Kidney (tissue), 14 donors: ENCODE measurements around the gene PLA2G2C. TPM values are rescaled to one million over a fixed set of nuclear protein-coding genes. Genes with fewer than 3 reads are reported as not detected.

Experiments
- DNase-seq, 5 donors: peaks; one replicate each; pipeline ENCODE4 v3.0.0-alpha.2; 2013 to 2020
- FAIRE-seq: peaks from 2 replicates; lab custom pipeline; 2012; peaks lifted over from hg19 to GRCh38; lab: Jason Lieb, UNC
- H3K27ac ChIP-seq, 2 donors: one replicate each; pipeline ENCODE4 v1.7.0; 2013; ENCODE audit warnings: low read depth in 2 of 2, low read length in 2 of 2, inconsistent platforms in 1 of 2
- H3K27me3 ChIP-seq: one replicate; pipeline ENCODE4 v1.7.1; 2013; ENCODE audit warnings: low read length, inconsistent platforms; ENCODE audit not compliant: control insufficient read depth, insufficient read depth
- H3K36me3 ChIP-seq, 3 donors: one replicate each; pipeline versions ENCODE4 v1.7.0 to v1.7.1; 2013; ENCODE audit warnings: low read length in 3 of 3, control low read depth in 1 of 3, inconsistent platforms in 1 of 3; ENCODE audit not compliant: insufficient read depth in 3 of 3, control insufficient read depth in 2 of 3
- H3K4me1 ChIP-seq, 3 donors: one replicate each; pipeline versions ENCODE4 v1.7.0 to v1.7.1; 2013; ENCODE audit warnings: low read length in 3 of 3, inconsistent platforms in 1 of 3, low read depth in 1 of 3; ENCODE audit not compliant: control insufficient read depth in 2 of 3, insufficient read depth in 2 of 3
- H3K4me3 ChIP-seq, 3 donors: one replicate each; pipeline versions ENCODE4 v1.7.0 to v1.8.1; 2013; ENCODE audit warnings: low read length in 3 of 3, control low read depth in 1 of 3, inconsistent platforms in 1 of 3
- H3K9ac ChIP-seq, 3 donors: one replicate each; pipeline versions ENCODE4 v1.7.0 to v1.7.1; 2013; ENCODE audit warnings: low read length in 3 of 3, control low read depth in 1 of 3, inconsistent platforms in 1 of 3
- H3K9me3 ChIP-seq, 3 donors: one replicate each; pipeline versions ENCODE4 v1.7.0 to v1.7.1; 2013; ENCODE audit warnings: low read length in 3 of 3, control low read depth in 1 of 3, inconsistent platforms in 1 of 3; ENCODE audit not compliant: control insufficient read depth in 2 of 3, insufficient read depth in 1 of 3
- intact Hi-C: fragments of 100-400 bp; cut with DNase I; formaldehyde crosslinking; loops from one replicate; pipeline ENCODE4 v1.11.1; 2022
- polyA plus RNA-seq: library from polyadenylated mRNA; stranded (reverse); fragments of 350-450 nt; fragmentation: Illumina TruSeq; extraction: RNeasy Lipid Tissue Mini Kit (QIAGEN cat#74804); gene quantifications from one replicate; pipeline ENCODE4 v1.2.3, GENCODE V29; 2014; ENCODE audit warnings: low read depth, low replicate concordance; ENCODE audit not compliant: insufficient read depth
- total RNA-seq: library from RNA; stranded (reverse); fragmentation: NEBNext Ultra II Directional; extraction: Animal tissue kit (Norgen Biotek cat#: 25700); gene quantifications from one replicate; pipeline ENCODE4 v1.2.1, GENCODE V29; 2021
- TF ChIP-seq, protein P1 (sequence below): IDR thresholded peaks from 3 replicates; pipeline ENCODE4 v1.5.1; 2012; ENCODE audit warnings: mild to moderate bottlenecking, moderate library complexity, borderline replicate concordance; ENCODE audit not compliant: insufficient read depth; ENCODE audit errors: extremely low read depth
- donor health status: control.
- donor health status: control.
- donor health status: control.
- donor health status: control.
- donor health status: control.
- donor health status: DM: yes; HTN: yes; CAD: no.
- donor health status: Normal renal cell carcinoma (clear cell type).

PLA2G2C gene
- total and polyA plus RNA-seq, 2 donors from 2014 or later = 0.31 TPM; not detected in 1

DNA sequence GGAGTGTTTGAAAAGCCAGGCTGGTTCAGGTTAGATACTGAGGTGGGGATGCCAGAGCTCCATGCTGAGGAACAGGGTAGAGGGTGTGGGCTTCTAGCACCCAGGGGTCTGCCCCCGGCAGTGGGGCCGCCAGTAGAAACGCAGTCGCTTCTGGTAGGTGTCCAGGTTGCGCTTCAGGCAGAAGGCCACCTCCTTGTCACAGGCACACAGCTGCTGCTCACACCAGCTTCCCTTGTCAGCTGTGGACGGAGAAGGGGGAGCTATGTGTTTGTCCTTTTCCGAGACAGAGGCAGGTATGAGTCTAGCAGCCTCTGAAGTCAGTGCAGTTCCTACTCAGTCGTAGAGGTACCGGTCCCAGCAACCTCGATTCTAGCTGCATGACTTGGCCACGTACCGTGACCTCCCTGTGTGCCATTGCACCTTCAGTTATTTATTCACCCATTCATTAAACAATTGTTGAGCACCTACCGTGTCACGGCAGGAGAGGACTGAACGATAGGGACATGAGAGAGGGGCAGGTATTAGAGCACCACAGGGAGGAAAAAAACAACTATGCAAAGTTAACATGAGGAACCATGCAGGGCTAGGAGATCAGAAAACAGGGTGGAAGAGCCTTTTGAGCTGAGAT is 72.2 kb downstream of the PLA2G2C start:
- Histone ChIP-seq H3K27ac (no peak overlapping the region), H3K9me3 (no peaks in the 10 kb centered on the region), H3K4me3 (no peak overlapping the region), H3K9ac (no peak overlapping the region), H3K36me3 (no peaks in the 10 kb centered on the region), H3K27me3 (no peaks in the 10 kb centered on the region), H3K4me1 (no peaks in the 10 kb centered on the region)
- TF ChIP-seq, protein P1, sequence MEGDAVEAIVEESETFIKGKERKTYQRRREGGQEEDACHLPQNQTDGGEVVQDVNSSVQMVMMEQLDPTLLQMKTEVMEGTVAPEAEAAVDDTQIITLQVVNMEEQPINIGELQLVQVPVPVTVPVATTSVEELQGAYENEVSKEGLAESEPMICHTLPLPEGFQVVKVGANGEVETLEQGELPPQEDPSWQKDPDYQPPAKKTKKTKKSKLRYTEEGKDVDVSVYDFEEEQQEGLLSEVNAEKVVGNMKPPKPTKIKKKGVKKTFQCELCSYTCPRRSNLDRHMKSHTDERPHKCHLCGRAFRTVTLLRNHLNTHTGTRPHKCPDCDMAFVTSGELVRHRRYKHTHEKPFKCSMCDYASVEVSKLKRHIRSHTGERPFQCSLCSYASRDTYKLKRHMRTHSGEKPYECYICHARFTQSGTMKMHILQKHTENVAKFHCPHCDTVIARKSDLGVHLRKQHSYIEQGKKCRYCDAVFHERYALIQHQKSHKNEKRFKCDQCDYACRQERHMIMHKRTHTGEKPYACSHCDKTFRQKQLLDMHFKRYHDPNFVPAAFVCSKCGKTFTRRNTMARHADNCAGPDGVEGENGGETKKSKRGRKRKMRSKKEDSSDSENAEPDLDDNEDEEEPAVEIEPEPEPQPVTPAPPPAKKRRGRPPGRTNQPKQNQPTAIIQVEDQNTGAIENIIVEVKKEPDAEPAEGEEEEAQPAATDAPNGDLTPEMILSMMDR = no peak
- intact Hi-C loops = no loop called here
- DNase-seq (peak in 3 of 5 donors; percentile 19 to 39 (median 31)), FAIRE-seq (no peak)

Other genes starting within 250 kb of the PLA2G2C start
- gene PLA2G2A, start 206.9 kb downstream of the PLA2G2C start, total RNA-seq = 0.63 TPM
- 0.52 TPM for gene PLA2G2A, start 206.9 kb downstream of the PLA2G2C start, polyA plus RNA-seq
- 0.47 TPM for gene PLA2G5, start 116.3 kb downstream of the PLA2G2C start, total RNA-seq
- 0.58 TPM for gene PLA2G5, start 116.3 kb downstream of the PLA2G2C start, polyA plus RNA-seq
- 1.1 TPM for gene PLA2G2D, start 67.0 kb downstream of the PLA2G2C start, total RNA-seq
- gene PLA2G2D, start 67.0 kb downstream of the PLA2G2C start, polyA plus RNA-seq = not detected
- gene PLA2G2F, start 47.2 kb downstream of the PLA2G2C start, total RNA-seq = not detected
- gene PLA2G2F, start 47.2 kb downstream of the PLA2G2C start, polyA plus RNA-seq = not detected
- 12.6 TPM for gene UBXN10, start 422 bp downstream of the PLA2G2C start, total RNA-seq
- 2.3 TPM for gene UBXN10, start 422 bp downstream of the PLA2G2C start, polyA plus RNA-seq
- 1.4 TPM for gene VWA5B1, start 104.4 kb upstream of the PLA2G2C start, total RNA-seq
- gene VWA5B1, start 104.4 kb upstream of the PLA2G2C start, polyA plus RNA-seq = 0.69 TPM